COLO829 (cell line): Measurements from ENCODE around the gene PTGIR.

Experiments
- DNase-seq: peaks from one replicate; pipeline ENCODE4 v3.0.0; 2012; ENCODE audit warnings: low spot score

Gene PTGIR

GRCh38 chr19:46600384-46601317, 24.2 kb downstream of the PTGIR start:
- peak; percentile 87 for DNase-seq

GRCh38 chr19:46599716-46600373, 25.0 kb downstream of the PTGIR start:
- no peak for DNase-seq

GRCh38 chr19:46598372-46598917, 26.4 kb downstream of the PTGIR start:
- no peak for DNase-seq

GRCh38 chr19:46596008-46596407, 28.9 kb downstream of the PTGIR start:
- DNase-seq = no peak

- no peak for DNase-seq
Observed at GRCh38 chr19:46591870-46592269, 33.0 kb downstream of the PTGIR start.

- DNase-seq = no peak
Observed at GRCh38 chr19:46591254-46591653, 33.6 kb downstream of the PTGIR start.

- DNase-seq = no peak
Observed at GRCh38 chr19:46587861-46588260, 37.0 kb downstream of the PTGIR start.

- no peak for DNase-seq
Observed at GRCh38 chr19:46586294-46586693, 38.6 kb downstream of the PTGIR start.

GRCh38 chr19:46585539-46585938, 39.4 kb downstream of the PTGIR start:
- DNase-seq = no peak

- DNase-seq = no peak
Observed at GRCh38 chr19:46580247-46580646, 44.6 kb downstream of the PTGIR start.

GRCh38 chr19:46579361-46579879, 45.5 kb downstream of the PTGIR start:
- peak; percentile 27 for DNase-seq

- no peak for DNase-seq
Observed at GRCh38 chr19:46578450-46578849, 46.4 kb downstream of the PTGIR start.

GRCh38 chr19:46574533-46574932, 50.4 kb downstream of the PTGIR start:
- no peak for DNase-seq

GRCh38 chr19:46573679-46574498, 51.0 kb downstream of the PTGIR start:
- DNase-seq = no peak

- DNase-seq = no peak
Observed at GRCh38 chr19:46571495-46571894, 53.4 kb downstream of the PTGIR start.
